Natural killer cell (primary cell): ENCODE data around the gene FIBP. TPM values are rescaled to one million over a fixed set of nuclear protein-coding genes. Genes with fewer than 3 reads are reported as not detected.

ENCODE experiments used
- ATAC-seq, 3 donors: fragments of 150-1000 bp in 2 of 3; fragments of 200-7000 bp in 1 of 3; cut with Tn5 transposase; 1 replicate in 1 of 3; 2 replicates in 2 of 3; pipeline ENCODE4 v1.10.0; 2021; ENCODE audit warnings: mild to moderate bottlenecking in 2 of 3, moderate library complexity in 2 of 3
- DNase-seq, 2 donors: peaks; one replicate each; pipeline versions ENCODE4 v3.0.0 to v3.0.0-alpha.2; 2013 to 2021; ENCODE audit warnings: mixed read lengths in 1 of 2
- H3K27ac ChIP-seq: one replicate; pipeline ENCODE4 v1.5.1; 2013; ENCODE audit warnings: mild to moderate bottlenecking, low read length
- H3K27me3 ChIP-seq: one replicate; pipeline ENCODE4 v1.6.1; 2013; ENCODE audit warnings: low read length; ENCODE audit not compliant: control insufficient read depth, insufficient read depth
- H3K36me3 ChIP-seq: one replicate; pipeline ENCODE4 v1.6.1; 2013; ENCODE audit warnings: low read length; ENCODE audit not compliant: control insufficient read depth, insufficient read depth
- H3K4me1 ChIP-seq: one replicate; pipeline ENCODE4 v1.6.1; 2013; ENCODE audit warnings: low read length; ENCODE audit not compliant: control insufficient read depth, insufficient read depth
- H3K4me3 ChIP-seq: one replicate; pipeline ENCODE4 v1.5.1; 2013; ENCODE audit warnings: low read length
- H3K9me3 ChIP-seq: one replicate; pipeline ENCODE4 v1.6.1; 2013; ENCODE audit warnings: low read length; ENCODE audit not compliant: control insufficient read depth, insufficient read depth
- H3K27ac Mint-ChIP-seq, 2 donors: one replicate each; pipeline ENCODE4 v1.8.0; 2022; ENCODE audit warnings: mild to moderate bottlenecking in 2 of 2, mixed read lengths in 2 of 2, moderate library complexity in 1 of 2
- H3K27me3 Mint-ChIP-seq, 2 donors: one replicate each; pipeline ENCODE4 v1.8.0; 2022; ENCODE audit warnings: low read depth in 2 of 2, mixed read lengths in 2 of 2
- H3K36me3 Mint-ChIP-seq: one replicate; pipeline ENCODE4 v1.8.0; 2022; ENCODE audit warnings: mixed read lengths
- H3K4me1 Mint-ChIP-seq, 2 donors: one replicate each; pipeline ENCODE4 v1.8.0; 2022; ENCODE audit warnings: mixed read lengths in 2 of 2
- H3K4me3 Mint-ChIP-seq: one replicate; pipeline ENCODE4 v1.8.0; 2022; ENCODE audit warnings: mild to moderate bottlenecking, moderate library complexity, mixed read lengths
- H3K9me3 Mint-ChIP-seq, 2 donors: one replicate each; pipeline ENCODE4 v1.8.0; 2022; ENCODE audit warnings: mixed read lengths in 2 of 2
- CTCF ChIP-seq: fragments of 200-600 bp; IDR thresholded peaks from one replicate; pipeline ENCODE4 v1.8.0; 2022; ENCODE audit warnings: antibody characterized with exemption
- WGBS: methylation state at CpG from one replicate; pipeline ENCODE4 v1.1.7; 2013; ENCODE audit warnings: missing lambda C conversion rate; ENCODE audit not compliant: insufficient coverage; 5-methylcytosine and 5-hydroxymethylcytosine counted together
- intact Hi-C: fragments of 100-400 bp; cut with micrococcal nuclease; formaldehyde crosslinking; loops from one replicate; pipeline ENCODE4 v1.14.2; 2022
- total RNA-seq, 4 donors: library from RNA; stranded (reverse); fragments of 120-200 nt in 1 of 4; gene quantifications; one replicate each; pipeline versions ENCODE4 v1.2.3 to v1.2.4, GENCODE V29; 2013 to 2022

FIBP gene
- total RNA-seq, 3 donors from 2014 or later (not counting 1 experiment from before 2014, with no cell fraction given): 36.5 to 47.9 (median 45.7) TPM

GRCh38 chr11:65869643-65870306 lies 18.5 kb downstream of the FIBP start:
- no peak for TF ChIP-seq CTCF
- no peaks in the 10 kb centered on the region for H3K27me3 Mint-ChIP-seq
- peaks cover 24 to 34% of the 10 kb centered on the region in 2 donors for H3K4me1 Mint-ChIP-seq
- no peak for ATAC-seq
- no peak overlapping the region for H3K4me3 ChIP-seq
- H3K27ac ChIP-seq: no peak overlapping the region
- peaks cover 36% of the 10 kb centered on the region for H3K4me1 ChIP-seq
- H3K27me3 ChIP-seq: no peaks in the 10 kb centered on the region
- no peak overlapping the region for H3K27ac Mint-ChIP-seq
- peak overlapping the region; percentile 13 for H3K4me3 Mint-ChIP-seq
- WGBS: 86% methylated on average over 24 of the region's 24 CpGs
- H3K9me3 ChIP-seq: no peaks in the 10 kb centered on the region
- no peak for DNase-seq
- H3K36me3 ChIP-seq: peaks cover 19% of the 10 kb centered on the region
- H3K36me3 Mint-ChIP-seq: no peaks in the 10 kb centered on the region
- no peaks in the 10 kb centered on the region for H3K9me3 Mint-ChIP-seq
- intact Hi-C loops: no loop called here

GRCh38 chr11:65868907-65869306 lies 19.4 kb downstream of the FIBP start:
- no peak for DNase-seq
- WGBS: 100% methylated on average over 2 of the region's 3 CpGs
- intact Hi-C loops: no loop called here

GRCh38 chr11:65868076-65868667 lies 20.1 kb downstream of the FIBP start:
- WGBS: 95% methylated on average over 18 of the region's 19 CpGs
- Histone ChIP-seq H3K4me1 (peaks cover 25% of the 10 kb centered on the region), H3K27me3 (no peaks in the 10 kb centered on the region), H3K27ac (no peak overlapping the region), H3K9me3 (no peaks in the 10 kb centered on the region), H3K36me3 (peaks cover 35% of the 10 kb centered on the region), H3K4me3 (no peak overlapping the region)
- Mint-ChIP-seq H3K9me3 (no peaks in the 10 kb centered on the region), H3K36me3 (no peaks in the 10 kb centered on the region), H3K27ac (no peak overlapping the region), H3K4me3 (no peak overlapping the region), H3K27me3 (no peaks in the 10 kb centered on the region), H3K4me1 (peaks cover 17 to 31% of the 10 kb centered on the region in 2 donors)
- intact Hi-C loops: no loop called here
- ATAC-seq: peak in 2 of 3 donors; percentile 63 to 73
- no peak for TF ChIP-seq CTCF
- DNase-seq: peak in 1 of 2 donors; percentile 60

More at GRCh38 chr11:65868907-65869306, 19.4 kb downstream of the FIBP start:
- ATAC-seq: no peak
- no peak overlapping the region for H3K27ac ChIP-seq
- Mint-ChIP-seq H3K4me3 (no peak overlapping the region), H3K27me3 (no peaks in the 10 kb centered on the region), H3K9me3 (no peaks in the 10 kb centered on the region), H3K27ac (no peak overlapping the region), H3K36me3 (no peaks in the 10 kb centered on the region), H3K4me1 (peaks cover 24 to 34% of the 10 kb centered on the region in 2 donors)
- H3K36me3 ChIP-seq: peaks cover 28% of the 10 kb centered on the region
- peaks cover 30% of the 10 kb centered on the region for H3K4me1 ChIP-seq
- no peaks in the 10 kb centered on the region for H3K27me3 ChIP-seq
- no peak overlapping the region for H3K4me3 ChIP-seq
- no peak for TF ChIP-seq CTCF
- H3K9me3 ChIP-seq: no peaks in the 10 kb centered on the region
